GM18858 (cell line): ENCODE data around the gene ADAMTS8.

Experiments used
- ATAC-seq: cut with Tn5 transposase; IDR thresholded peaks from one replicate; pipeline ENCODE4 v1.9.1; 2021; ENCODE audit not compliant: unreplicated experiment

Gene ADAMTS8

DNA sequence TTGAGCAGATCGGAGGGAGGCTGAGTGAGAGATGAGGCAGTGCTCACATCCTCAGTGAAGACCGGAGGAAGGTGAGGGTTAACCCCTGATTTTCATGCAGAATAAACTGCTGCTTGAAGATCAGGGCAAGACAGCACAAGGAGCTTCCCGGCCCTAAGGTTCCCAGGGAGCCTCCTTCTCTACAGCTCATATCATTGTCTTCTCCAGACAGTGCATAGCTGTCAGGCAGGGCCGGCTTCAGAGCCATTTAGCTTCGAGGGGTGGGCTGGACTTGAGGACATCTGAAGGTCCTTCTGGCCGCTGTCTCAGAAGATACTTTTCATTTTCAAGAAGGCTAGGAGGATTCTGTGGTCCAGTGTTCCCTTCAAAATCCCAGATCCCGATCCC, 7.2 kb downstream of the ADAMTS8 start:
- no peak for ATAC-seq

- no peak for ATAC-seq
Measured at GRCh38 chr11:130420478-130421198, 7.8 kb downstream of the ADAMTS8 start.

DNA sequence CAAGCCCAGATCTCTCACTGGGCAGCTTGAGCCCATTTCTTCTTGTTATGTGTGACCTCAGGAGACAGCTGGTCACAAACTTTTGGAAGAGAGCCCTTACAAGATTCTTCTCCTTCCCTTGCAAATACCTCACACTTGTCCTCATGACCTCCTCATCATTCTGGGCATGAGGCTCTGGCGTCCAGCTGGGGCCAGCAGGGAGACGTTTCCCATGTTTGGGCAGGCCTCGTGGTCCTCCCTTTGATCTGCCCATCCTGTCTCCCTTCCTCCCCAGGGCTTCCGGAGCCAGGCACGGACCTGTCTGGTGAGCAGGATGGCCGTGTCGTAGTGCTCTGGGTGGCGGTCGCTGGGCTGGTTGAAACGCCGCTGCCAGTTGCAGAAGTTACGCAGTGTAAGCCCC, 9.7 kb downstream of the ADAMTS8 start:
- ATAC-seq = no peak

- no peak for ATAC-seq
Measured at GRCh38 chr11:130418210-130418609, 10.2 kb downstream of the ADAMTS8 start.

DNA sequence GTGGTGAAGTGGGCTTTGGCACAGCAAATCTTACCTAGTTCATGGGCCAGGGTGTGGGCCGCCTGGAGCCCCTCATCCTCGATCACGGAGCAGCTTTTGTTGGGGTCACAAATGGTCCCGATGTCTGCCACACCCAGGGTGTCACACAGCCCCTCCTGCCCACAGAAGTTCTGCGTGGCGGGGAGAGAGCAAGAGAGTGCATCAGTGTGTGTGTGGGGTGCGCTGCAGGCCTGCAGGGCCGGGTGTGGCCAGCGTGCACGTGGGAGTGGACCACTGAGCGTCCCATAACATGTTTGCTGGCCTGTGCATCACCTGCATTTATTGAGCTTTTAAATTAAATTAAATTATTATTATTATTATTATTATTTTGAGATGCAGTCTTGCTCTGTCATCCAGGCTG, 11.5 kb downstream of the ADAMTS8 start:
- ATAC-seq = no peak

DNA sequence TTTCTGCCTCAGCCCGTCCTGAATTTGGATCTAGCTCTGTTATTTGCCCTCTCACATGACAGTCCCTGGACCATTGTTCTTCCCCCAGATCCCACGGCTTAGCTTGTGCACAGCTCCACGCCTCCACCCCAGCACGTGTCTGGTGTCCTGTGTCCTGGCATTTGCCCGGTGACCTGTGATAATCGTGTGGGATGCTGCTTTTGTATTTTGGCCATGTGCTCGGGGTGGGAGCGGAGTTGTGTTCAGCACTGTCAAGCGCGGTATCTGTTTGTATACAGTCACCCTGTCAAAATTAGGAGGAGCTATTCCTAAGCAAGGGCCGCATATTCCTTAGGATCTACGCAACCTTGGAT, 11.9 kb downstream of the ADAMTS8 start:
- no peak for ATAC-seq

GRCh38 chr11:130415731-130416529, 12.5 kb downstream of the ADAMTS8 start:
- ATAC-seq = no peak

DNA sequence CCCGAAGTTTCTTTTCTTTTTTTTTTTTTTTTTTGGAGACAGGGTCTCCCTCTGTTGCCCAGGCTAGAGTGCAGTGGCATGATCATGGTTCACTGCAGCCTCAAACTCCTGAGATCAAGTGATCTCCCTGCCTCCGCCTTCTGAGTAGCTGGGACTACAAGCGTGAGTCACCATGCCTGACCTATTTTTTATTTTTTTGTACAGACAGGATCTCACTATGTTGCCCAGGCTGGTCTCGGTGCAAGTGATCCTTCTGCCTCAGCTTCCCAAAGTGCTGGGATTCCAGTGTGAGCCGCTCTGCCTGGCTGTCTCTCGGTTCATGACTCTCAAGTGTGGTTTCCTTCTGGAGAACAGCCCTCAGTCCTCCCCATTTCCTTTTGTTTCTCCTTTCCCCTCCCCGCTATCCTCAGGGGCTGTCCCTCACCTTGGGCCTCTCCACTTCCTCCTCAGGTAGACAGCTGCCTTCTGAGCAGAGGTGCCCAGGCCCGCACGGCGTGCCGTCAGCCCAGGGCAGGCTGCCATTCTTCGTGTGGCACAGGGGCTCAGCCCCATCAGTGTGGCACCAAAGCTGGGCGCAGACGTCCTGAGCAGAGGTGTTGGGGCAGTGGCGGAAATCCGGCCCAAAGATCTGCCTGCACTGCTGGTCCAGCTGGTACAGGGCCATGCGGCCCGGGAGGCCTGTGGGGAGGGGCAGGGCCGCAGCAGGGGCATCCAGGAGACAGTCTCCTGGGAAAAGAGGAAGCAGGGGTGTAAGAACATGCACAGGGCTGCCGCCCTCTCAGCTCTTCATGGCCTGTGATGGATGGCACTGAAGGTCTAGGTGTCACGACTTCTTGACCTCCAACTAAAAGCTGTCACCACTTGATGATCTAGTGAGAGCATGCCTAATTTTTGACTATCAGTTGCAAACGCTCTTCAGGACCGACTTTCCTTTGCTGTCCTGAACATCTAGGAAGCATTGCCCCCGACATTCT, 14.0 kb downstream of the ADAMTS8 start:
- no peak for ATAC-seq

DNA sequence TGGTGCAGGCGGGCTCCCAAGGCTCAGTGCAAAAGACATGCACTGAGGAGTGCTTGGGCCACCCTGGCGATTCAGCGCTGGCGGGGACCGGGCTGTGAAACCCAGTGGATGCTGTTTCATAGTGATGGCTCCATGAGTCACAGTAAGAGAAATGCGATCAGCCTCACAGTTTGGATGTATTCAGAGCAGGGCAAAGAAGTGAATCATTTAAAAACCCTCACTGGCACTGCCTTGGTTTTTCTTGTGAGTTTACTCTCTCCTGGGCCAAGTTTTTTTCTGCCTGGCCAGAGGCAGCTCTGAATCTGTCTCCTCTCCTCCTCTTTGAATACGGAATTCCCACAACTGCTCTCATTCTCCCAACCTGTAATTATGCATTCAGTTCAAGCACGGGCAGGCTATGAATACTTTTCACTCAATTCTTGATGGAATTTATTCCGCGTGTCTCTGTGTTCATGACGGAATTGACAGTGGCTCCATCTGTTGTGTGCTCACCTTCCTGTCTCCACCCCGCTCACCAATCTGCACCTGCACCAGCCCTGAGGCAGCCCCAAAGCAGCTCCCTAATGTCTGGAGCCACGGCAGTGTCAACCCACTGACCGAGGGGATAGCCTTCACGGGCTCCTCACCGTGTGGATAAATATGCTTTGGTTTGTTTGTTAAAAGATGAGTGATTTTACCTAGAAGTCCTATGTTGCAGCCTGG, 14.9 kb downstream of the ADAMTS8 start:
- ATAC-seq = no peak

GRCh38 chr11:130411223-130411622, 17.2 kb downstream of the ADAMTS8 start:
- no peak for ATAC-seq

GRCh38 chr11:130409594-130410388, 18.6 kb downstream of the ADAMTS8 start:
- no peak for ATAC-seq

- no peak for ATAC-seq
Measured at GRCh38 chr11:130408901-130409300, 19.5 kb downstream of the ADAMTS8 start.

GRCh38 chr11:130408401-130408890, 20.0 kb downstream of the ADAMTS8 start:
- no peak for ATAC-seq

DNA sequence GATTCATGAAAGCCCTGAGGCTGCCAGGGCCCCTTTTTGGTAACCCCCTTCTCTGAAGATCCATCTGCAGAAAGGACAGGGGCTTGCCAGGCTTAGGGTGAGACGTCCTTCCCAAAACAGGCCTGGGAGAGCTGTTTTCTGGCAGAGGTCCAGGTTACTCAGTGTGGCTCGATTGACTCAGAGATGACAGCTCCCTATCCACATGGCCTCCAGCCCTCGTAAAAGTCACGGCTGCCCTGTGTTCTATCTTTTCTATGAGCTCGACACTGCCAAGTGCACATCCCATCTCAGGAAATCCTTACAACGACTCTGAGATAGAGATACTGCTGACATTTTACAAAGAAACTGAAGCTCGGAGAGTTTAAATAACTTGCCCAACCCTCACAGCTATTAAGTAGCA, 20.4 kb downstream of the ADAMTS8 start:
- no peak for ATAC-seq

DNA sequence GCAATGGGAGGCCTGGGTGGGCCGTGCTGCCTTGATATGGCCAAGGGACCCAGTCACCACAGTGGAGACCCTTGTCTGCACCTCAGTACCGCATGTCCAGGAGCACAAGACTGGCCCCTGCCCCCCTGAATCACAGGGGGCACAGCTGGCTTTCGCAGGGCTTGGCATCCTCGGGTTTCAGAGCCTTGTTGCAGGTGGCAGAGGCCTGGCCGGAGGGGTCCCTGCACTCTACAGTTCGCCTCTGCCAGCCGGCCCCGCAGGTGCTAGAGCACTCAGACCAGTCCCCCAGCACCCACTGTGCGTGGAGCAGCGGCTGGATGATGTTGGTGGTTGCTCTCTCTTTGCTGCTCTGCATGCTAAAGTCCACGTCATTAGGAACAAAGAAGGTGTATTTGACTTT, 23.0 kb downstream of the ADAMTS8 start:
- no peak for ATAC-seq

GRCh38 chr11:130404727-130405126, 23.7 kb downstream of the ADAMTS8 start:
- no peak for ATAC-seq

GRCh38 chr11:130403967-130404366, 24.4 kb downstream of the ADAMTS8 start:
- ATAC-seq = no peak

- no peak for ATAC-seq
Measured at GRCh38 chr11:130403271-130403804, 25.1 kb downstream of the ADAMTS8 start.

GRCh38 chr11:130402570-130402969, 25.8 kb downstream of the ADAMTS8 start:
- ATAC-seq = no peak
